Measurements from ENCODE around the gene CPNE6. TPM values are rescaled to one million over a fixed set of nuclear protein-coding genes. Genes with fewer than 3 reads are reported as not detected.

The CPNE6 gene
- total RNA-seq, 1 experiment from 2014 or later, result not detected

- CTCF ChIA-PET, result no interaction called here
Measured at GRCh38 chr14:24065408-24065807, 6.0 kb upstream of the CPNE6 start.

More at GRCh38 chr14:24065408-24065807, 6.0 kb upstream of the CPNE6 start:
- no peak overlapping the region for H3K27ac ChIP-seq (ENCODE audit: low read depth, low read length)
- TF ChIP-seq POLR2AphosphoS5 (IDR thresholded peaks at IDR 0.05; ENCODE audit: low read depth, low read length), result no peak
- TF ChIP-seq SP1 (IDR thresholded peaks at IDR 0.05; ENCODE audit: low read depth), result no peak
- TF ChIP-seq ELF1 (IDR thresholded peaks at IDR 0.05; ENCODE audit: borderline replicate concordance, low read depth), result no peak
- no peak for TF ChIP-seq RAD21 (IDR thresholded peaks at IDR 0.05; ENCODE audit: low read depth)
- TF ChIP-seq SRF (IDR thresholded peaks at IDR 0.05; ENCODE audit: low read depth), result no peak
- TF ChIP-seq SIN3A (IDR thresholded peaks at IDR 0.05; ENCODE audit: low read depth), result no peak
- TF ChIP-seq ZBTB33 (IDR thresholded peaks at IDR 0.05; ENCODE audit: extremely low read depth, insufficient replicate concordance, low read length), result no peak
- TF ChIP-seq EZH2phosphoT487 (IDR thresholded peaks at IDR 0.05; ENCODE audit: borderline replicate concordance), result no peak
- no peak for TF ChIP-seq MAX (IDR thresholded peaks at IDR 0.05)
- TF ChIP-seq POLR2A (IDR thresholded peaks at IDR 0.05; ENCODE audit: borderline replicate concordance, extremely low read depth, insufficient read depth, insufficient read length), result no peak
- no peak for TF ChIP-seq JUND (IDR thresholded peaks at IDR 0.05)
- no peak for TF ChIP-seq FOSL1 (IDR thresholded peaks at IDR 0.05; ENCODE audit: low read depth)
- no peak for TF ChIP-seq ZNF274 (IDR thresholded peaks at IDR 0.05; ENCODE audit: low read depth, low read length)
- no peak for TF ChIP-seq TCF7L2 (IDR thresholded peaks at IDR 0.05; ENCODE audit: borderline replicate concordance, extremely low read depth, insufficient read depth, insufficient read length)
- no peak overlapping the region for H2AFZ ChIP-seq (ENCODE audit: low read depth, low read length, poor library complexity, severe bottlenecking)
- no peak overlapping the region for H3K9ac ChIP-seq (ENCODE audit: low read length)
- no peaks in the 10 kb centered on the region for H3K79me2 ChIP-seq (ENCODE audit: insufficient read depth, low read length)
- no TSS peak for BruUV-seq (replicated peaks)
- RAD21 ChIA-PET (ENCODE audit: low non-redundant PET in 1 of 2, low total read pairs in 2 of 2, uncharacterized antibody in 2 of 2, unreplicated experiment in 2 of 2), result no interaction called here
- H3K4me2 ChIP-seq (ENCODE audit: low read length), result no peak overlapping the region
- H3K36me3 ChIP-seq (ENCODE audit: control insufficient read depth in 1 of 2, insufficient read depth in 2 of 2, low read length in 2 of 2), result no peaks in the 10 kb centered on the region
- ATAC-seq (no peak), DNase-seq (ENCODE audit: low read depth, low spot score) (no peak)
- no peaks in the 10 kb centered on the region for H3K4me1 ChIP-seq (ENCODE audit: control insufficient read depth in 1 of 2, insufficient read depth in 2 of 2, low read length in 2 of 2)
- H3K27me3 ChIP-seq (ENCODE audit: insufficient read depth, low read length), result peaks cover 5% of the 10 kb centered on the region; the same call in 1 of the 2 replicates
- no peaks in the 10 kb centered on the region for H3K9me2 ChIP-seq (ENCODE audit: insufficient read depth)
- no peaks in the 10 kb centered on the region for H3K9me3 ChIP-seq (ENCODE audit: control insufficient read depth in 1 of 2, insufficient read depth in 1 of 2, low read depth in 1 of 2, low read length in 2 of 2)
- intact Hi-C loops (cut with micrococcal nuclease), result no loop called here
- POLR2A ChIA-PET, result no interaction called here
- H4K20me1 ChIP-seq (ENCODE audit: insufficient read depth), result no peaks in the 10 kb centered on the region
- H3K4me3 ChIP-seq (replicated peaks in 1 of 2; ENCODE audit: low read depth in 1 of 2, low read length in 2 of 2), result no peak overlapping the region

Data from HCT116 (cell line).